Measurements from ENCODE around the gene BATF. TPM values are rescaled to one million over a fixed set of nuclear protein-coding genes. Genes with fewer than 3 reads are reported as not detected.
A peak's percentile ranks its signal among the peaks of the same experiment; 100 is the strongest.

BATF gene
- total RNA-seq, 2 experiments from 2014 or later = 46.4 to 47.0 TPM

DNA sequence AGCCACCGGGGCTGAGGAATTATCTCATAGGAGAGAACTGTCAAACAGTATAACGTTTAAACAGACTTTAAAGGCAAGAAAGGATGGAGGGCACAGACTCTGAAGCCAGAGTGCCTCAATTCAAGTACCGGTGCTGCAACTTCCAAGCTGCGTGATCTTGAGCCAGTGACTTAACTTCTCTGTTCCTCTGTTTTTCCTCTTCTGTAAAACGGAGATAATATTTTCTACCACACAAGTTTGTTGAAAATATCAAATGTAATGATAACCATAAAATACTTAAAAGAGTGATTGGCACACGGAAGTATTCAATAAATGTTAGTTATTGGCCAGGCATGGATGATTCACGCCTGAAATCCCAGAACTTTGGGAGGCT, 18.2 kb downstream of the BATF start:
- POLR2A ChIA-PET = interaction anchor here (0.8 to 8.9 kb wide), 10 partner anchors 9 to 45 kb away, joined by 3 to 117 read pairs (median 6); partner anchors contain the start of gene BATF
- ATAC-seq (no peak), DNase-seq (no peak)
- H3K4me3 Mint-ChIP-seq = no peak overlapping the region
- CTCF ChIA-PET = interaction anchor here (1.0 to 3.4 kb wide), 11 partner anchors 11 to 116 kb away, joined by 3 to 15 read pairs (median 6); partner anchors contain the start of gene FLVCR2
- H3K4me1 Mint-ChIP-seq (ENCODE audit: low read depth) = peaks cover 68% of the 10 kb centered on the region
- no peaks in the 10 kb centered on the region for H3K9me3 Mint-ChIP-seq
- no peaks in the 10 kb centered on the region for H3K27me3 Mint-ChIP-seq
- peaks cover 50% of the 10 kb centered on the region for H3K36me3 Mint-ChIP-seq (ENCODE audit: low read depth)
- H3K27ac Mint-ChIP-seq = peak overlapping the region; percentile 96
- TF ChIP-seq, protein P1, sequence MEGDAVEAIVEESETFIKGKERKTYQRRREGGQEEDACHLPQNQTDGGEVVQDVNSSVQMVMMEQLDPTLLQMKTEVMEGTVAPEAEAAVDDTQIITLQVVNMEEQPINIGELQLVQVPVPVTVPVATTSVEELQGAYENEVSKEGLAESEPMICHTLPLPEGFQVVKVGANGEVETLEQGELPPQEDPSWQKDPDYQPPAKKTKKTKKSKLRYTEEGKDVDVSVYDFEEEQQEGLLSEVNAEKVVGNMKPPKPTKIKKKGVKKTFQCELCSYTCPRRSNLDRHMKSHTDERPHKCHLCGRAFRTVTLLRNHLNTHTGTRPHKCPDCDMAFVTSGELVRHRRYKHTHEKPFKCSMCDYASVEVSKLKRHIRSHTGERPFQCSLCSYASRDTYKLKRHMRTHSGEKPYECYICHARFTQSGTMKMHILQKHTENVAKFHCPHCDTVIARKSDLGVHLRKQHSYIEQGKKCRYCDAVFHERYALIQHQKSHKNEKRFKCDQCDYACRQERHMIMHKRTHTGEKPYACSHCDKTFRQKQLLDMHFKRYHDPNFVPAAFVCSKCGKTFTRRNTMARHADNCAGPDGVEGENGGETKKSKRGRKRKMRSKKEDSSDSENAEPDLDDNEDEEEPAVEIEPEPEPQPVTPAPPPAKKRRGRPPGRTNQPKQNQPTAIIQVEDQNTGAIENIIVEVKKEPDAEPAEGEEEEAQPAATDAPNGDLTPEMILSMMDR (IDR thresholded peaks at IDR 0.05) = no peak
- intact Hi-C loops (cut with micrococcal nuclease) = no loop called here

DNA sequence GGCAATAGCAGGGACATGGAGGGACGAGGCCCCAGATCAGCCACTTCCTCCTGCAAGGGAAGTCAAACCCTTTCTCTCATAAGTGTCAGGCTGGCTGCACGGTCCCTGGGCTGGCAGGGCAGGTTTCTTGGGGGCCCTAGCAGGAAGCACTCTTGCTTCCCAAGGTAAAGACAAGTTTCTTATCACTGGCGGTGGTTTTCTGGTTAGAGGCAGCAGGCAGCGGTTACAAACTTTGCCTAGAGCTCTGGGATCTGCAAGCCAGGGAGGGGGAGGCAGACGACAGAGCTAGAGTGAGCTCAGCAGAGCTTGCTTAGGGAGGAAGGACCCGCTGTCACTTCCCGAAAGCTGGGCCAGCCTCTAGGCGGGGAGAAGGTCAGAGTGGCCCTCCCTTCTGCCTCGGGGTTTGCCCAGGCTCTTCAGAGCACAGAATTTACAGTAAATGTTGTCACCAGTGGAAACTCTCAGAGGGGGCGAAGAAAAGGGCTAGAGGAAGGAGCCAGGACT, 20.4 kb downstream of the BATF start:
- Mint-ChIP-seq H3K27me3 (no peaks in the 10 kb centered on the region), H3K27ac (peak overlapping the region; percentile 96), H3K4me1 (ENCODE audit: low read depth) (peaks cover 57% of the 10 kb centered on the region), H3K36me3 (ENCODE audit: low read depth) (peaks cover 51% of the 10 kb centered on the region), H3K9me3 (no peaks in the 10 kb centered on the region), H3K4me3 (peak overlapping the region; percentile 54)
- DNase-seq (peak; percentile 90), ATAC-seq (peak; percentile 89)
- POLR2A ChIA-PET = interaction anchor here (0.6 to 8.9 kb wide), 11 partner anchors 10 to 225 kb away, joined by 3 to 117 read pairs (median 4); partner anchors contain the start of gene BATF
- TF ChIP-seq, protein P1 (IDR thresholded peaks at IDR 0.05) = no peak
- intact Hi-C loops (cut with micrococcal nuclease) = loop anchor here (2.0 kb wide), 1 partner anchor 20 kb away; the partner anchor contains the start of gene BATF
- CTCF ChIA-PET = interaction anchor here (0.6 to 3.4 kb wide), 12 partner anchors 14 to 114 kb away, joined by 3 to 17 read pairs (median 4); partner anchors contain the start of gene FLVCR2

DNA sequence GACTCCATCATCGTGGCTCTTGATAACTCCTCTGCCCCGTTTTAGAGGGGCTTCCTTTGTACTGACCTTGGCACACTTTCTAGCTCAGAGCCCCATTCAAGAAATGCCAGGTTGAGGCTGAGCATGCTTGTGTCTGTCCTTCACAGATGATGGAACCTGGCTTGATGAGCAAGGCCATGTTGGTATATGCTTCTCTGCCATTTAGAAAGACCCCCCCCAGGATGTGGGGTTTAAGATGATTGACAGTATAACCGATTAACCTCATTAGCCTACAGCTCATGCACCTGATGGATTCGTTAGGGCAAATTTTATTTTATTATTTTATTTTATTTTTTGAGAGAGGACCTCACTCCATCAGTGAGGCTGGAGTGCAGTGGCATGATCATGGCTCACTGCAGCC, 21.0 kb downstream of the BATF start:
- ATAC-seq = no peak
- Mint-ChIP-seq H3K4me3 (peak overlapping the region; percentile 54), H3K36me3 (ENCODE audit: low read depth) (peaks cover 51% of the 10 kb centered on the region), H3K9me3 (no peaks in the 10 kb centered on the region), H3K27ac (peak overlapping the region; percentile 96), H3K4me1 (ENCODE audit: low read depth) (peaks cover 59% of the 10 kb centered on the region), H3K27me3 (no peaks in the 10 kb centered on the region)
- intact Hi-C loops (cut with micrococcal nuclease) = loop anchor here (2.0 kb wide), 1 partner anchor 20 kb away; the partner anchor contains the start of gene BATF
- DNase-seq = no peak
- CTCF ChIA-PET = interaction anchor here (0.6 to 3.4 kb wide), 10 partner anchors 14 to 113 kb away, joined by 3 to 17 read pairs (median 4); partner anchors contain the start of gene FLVCR2
- POLR2A ChIA-PET = interaction anchor here (0.6 to 8.9 kb wide), 11 partner anchors 9 to 226 kb away, joined by 3 to 117 read pairs (median 4); partner anchors contain the start of gene BATF
- TF ChIP-seq, protein P1 (IDR thresholded peaks at IDR 0.05) = no peak

DNA sequence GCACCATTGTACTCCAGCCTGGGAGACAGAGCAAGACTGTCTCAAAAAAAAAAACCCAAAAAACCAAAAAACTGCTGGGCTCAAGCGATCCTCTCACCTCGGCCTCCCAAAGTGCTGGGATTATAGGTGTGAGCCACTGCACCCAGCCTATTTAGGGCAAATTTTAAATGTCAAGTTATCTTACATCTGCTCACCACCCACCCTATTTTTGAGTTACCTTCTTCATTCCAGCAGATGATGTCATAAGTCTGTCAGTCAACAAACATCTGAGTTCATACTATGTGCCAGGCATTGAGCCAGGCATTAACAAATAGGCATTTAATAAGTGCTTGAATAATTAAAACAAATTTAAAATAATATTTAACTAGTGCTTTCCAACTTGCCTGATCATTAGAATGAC, 21.5 kb downstream of the BATF start:
- Mint-ChIP-seq H3K36me3 (ENCODE audit: low read depth) (peaks cover 47% of the 10 kb centered on the region), H3K27ac (peak overlapping the region; percentile 96), H3K4me3 (peak overlapping the region; percentile 54), H3K4me1 (ENCODE audit: low read depth) (peaks cover 60% of the 10 kb centered on the region), H3K9me3 (no peaks in the 10 kb centered on the region), H3K27me3 (no peaks in the 10 kb centered on the region)
- DNase-seq = no peak
- ChIA-PET POLR2A (interaction anchor here (0.6 to 8.9 kb wide), 9 partner anchors 8 to 363 kb away, joined by 3 to 117 read pairs (median 5); partner anchors contain the start of gene BATF), CTCF (interaction anchor here (1.6 to 3.4 kb wide), 4 partner anchors 16 to 110 kb away, joined by 4 to 17 read pairs (median 10); partner anchors contain the start of gene FLVCR2)
- intact Hi-C loops (cut with micrococcal nuclease) = loop anchor here (2.0 kb wide), 1 partner anchor 21 kb away; the partner anchor contains the start of gene BATF
- ATAC-seq = no peak
- TF ChIP-seq, protein P1 (IDR thresholded peaks at IDR 0.05) = no peak

DNA sequence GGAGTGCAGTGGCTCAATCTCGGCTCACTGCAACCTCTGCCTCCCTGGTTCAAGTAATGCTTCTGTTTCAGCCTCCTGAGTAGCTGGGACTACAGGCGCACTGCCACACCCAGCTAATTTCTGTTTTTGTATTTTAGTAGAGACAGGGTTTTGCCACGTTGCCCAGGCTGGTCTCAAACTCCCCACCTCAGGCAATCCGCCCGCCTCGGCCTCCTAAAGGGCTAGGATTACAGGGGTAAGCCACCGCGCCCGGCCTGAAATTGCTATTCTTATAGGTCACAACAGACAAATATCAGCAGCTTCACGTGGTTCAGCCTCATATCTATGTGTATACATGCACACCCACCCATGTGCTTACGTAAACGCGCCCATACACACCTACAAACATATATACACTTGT, 23.6 kb downstream of the BATF start:
- TF ChIP-seq, protein P1 (IDR thresholded peaks at IDR 0.05) = no peak
- Mint-ChIP-seq H3K27me3 (no peaks in the 10 kb centered on the region), H3K9me3 (no peaks in the 10 kb centered on the region), H3K4me3 (no peak overlapping the region), H3K4me1 (ENCODE audit: low read depth) (peaks cover 50% of the 10 kb centered on the region), H3K36me3 (ENCODE audit: low read depth) (peaks cover 28% of the 10 kb centered on the region), H3K27ac (no peak overlapping the region)
- CTCF ChIA-PET = interaction anchor here (2.3 kb wide), 1 partner anchor 15 kb away, joined by 6 read pairs; no protein-coding TSS in a partner anchor
- DNase-seq = no peak
- ATAC-seq = no peak
- intact Hi-C loops (cut with micrococcal nuclease) = no loop called here
- POLR2A ChIA-PET = interaction anchor here (8.9 kb wide), 1 partner anchor 22 kb away, joined by 117 read pairs; the partner anchor contains the start of gene BATF

Data from activated CD8-positive, alpha-beta T cell treated with anti-CD3 and anti-CD28 coated beads for 36 hours (primary cell).